HG02623 (cell line): Measurements from ENCODE around the gene CHDH.

Experiments used
- ATAC-seq: cut with Tn5 transposase; IDR thresholded peaks from one replicate; pipeline ENCODE4 v1.9.1; 2021; ENCODE audit warnings: moderate library complexity; ENCODE audit not compliant: unreplicated experiment

Gene CHDH

GRCh38 chr3:53846134-53846850 is at the start of gene CHDH, which contains the start of gene IL17RB:
TSS of gene CHDH (minus strand) at chr3:53846419. CDS start at chr3:53824008, 22,411 bp downstream.
TSS of gene IL17RB (plus strand) at chr3:53846568. CDS start at chr3:53846589, 21 bp downstream.
- ATAC-seq = peak; percentile 42

- no peak for ATAC-seq
Measured at GRCh38 chr3:53892286-53892637, 46.0 kb upstream of the CHDH start.

- ATAC-seq = peak; percentile 95
Measured at GRCh38 chr3:53891497-53892285, 45.5 kb upstream of the CHDH start, which contains the start of gene SELENOK. TSS of gene SELENOK (minus strand) at chr3:53891859.

GRCh38 chr3:53890726-53891475 is 44.7 kb upstream of the CHDH start:
- peak; percentile 6 for ATAC-seq

GRCh38 chr3:53888232-53888631 is 42.0 kb upstream of the CHDH start:
- ATAC-seq = no peak

- no peak for ATAC-seq
Measured at GRCh38 chr3:53887446-53887845, 41.2 kb upstream of the CHDH start.

- no peak for ATAC-seq
Measured at GRCh38 chr3:53885239-53885638, 39.0 kb upstream of the CHDH start.

GRCh38 chr3:53884623-53885022 is 38.4 kb upstream of the CHDH start:
- no peak for ATAC-seq

GRCh38 chr3:53883008-53883407 is 36.8 kb upstream of the CHDH start:
- ATAC-seq = no peak

- peak; percentile 71 for ATAC-seq
Measured at GRCh38 chr3:53881691-53882593, 35.7 kb upstream of the CHDH start, which contains the start of gene ACTR8. TSS of gene ACTR8 (minus strand) at chr3:53882152. CDS start at chr3:53882101, 51 bp downstream.

GRCh38 chr3:53880396-53881345 is 34.5 kb upstream of the CHDH start:
- no peak for ATAC-seq

- no peak for ATAC-seq
Measured at GRCh38 chr3:53865732-53866499, 19.7 kb upstream of the CHDH start.

GRCh38 chr3:53863145-53863544 is 16.9 kb upstream of the CHDH start:
- no peak for ATAC-seq

GRCh38 chr3:53862241-53862640 is 16.0 kb upstream of the CHDH start:
- no peak for ATAC-seq

GRCh38 chr3:53860196-53860595 is 14.0 kb upstream of the CHDH start:
- no peak for ATAC-seq

- no peak for ATAC-seq
Measured at GRCh38 chr3:53859178-53859577, 13.0 kb upstream of the CHDH start.

GRCh38 chr3:53858096-53858741 is 12.0 kb upstream of the CHDH start:
- no peak for ATAC-seq

GRCh38 chr3:53856964-53857363 is 10.7 kb upstream of the CHDH start:
- no peak for ATAC-seq
